K562 (cell line): ENCODE data around the gene RXRB. TPM values are rescaled to one million over a fixed set of nuclear protein-coding genes. Genes with fewer than 3 reads are reported as not detected.

Source experiments
- CTCFL ChIP-seq: IDR thresholded peaks from 2 replicates; pipeline ENCODE4 v1.6.1; 2011; ENCODE audit warnings: borderline replicate concordance, low read depth, mild to moderate bottlenecking, moderate library complexity, low read length; ENCODE audit not compliant: insufficient read depth, poor library complexity, severe bottlenecking
- GTF2F1 ChIP-seq: IDR thresholded peaks from 2 replicates; pipeline ENCODE4 v1.6.1; 2011; ENCODE audit warnings: low read depth, low read length, improper control_type of control experiment
- HDAC6 ChIP-seq: IDR thresholded peaks from 2 replicates; pipeline ENCODE4 v1.6.1; 2012; ENCODE audit warnings: low read depth, mild to moderate bottlenecking, control low read depth, inconsistent platforms, low read length, moderate library complexity
- HMG20B ChIP-seq: fragments of 250-450 bp; sonication (Bioruptor Pico); IDR thresholded peaks from 2 replicates; pipeline ENCODE4 v1.5.0; 2021; ENCODE audit warnings: mild to moderate bottlenecking
- KLF6 ChIP-seq: fragments of 250-450 bp; sonication (Bioruptor Pico); IDR thresholded peaks from 2 replicates; pipeline ENCODE4 v1.4.0; 2020; ENCODE audit warnings: mild to moderate bottlenecking, moderate library complexity, borderline replicate concordance
- NR2C1 ChIP-seq, 2 experiments: fragments of 450-650 bp; IDR thresholded peaks; 2 replicates each; pipeline ENCODE4 v1.6.1; 2017; ENCODE audit warnings: mild to moderate bottlenecking in 2 of 2, antibody characterized with exemption in 1 of 2, inconsistent platforms in 1 of 2, missing compliant biosample characterization in 1 of 2, missing genetic modification characterization in 1 of 2
- PCBP1 ChIP-seq: fragments of 200-400 bp; formaldehyde crosslinking; IDR thresholded peaks from 2 replicates; pipeline ENCODE4 v1.6.1; 2018; ENCODE audit warnings: mild to moderate bottlenecking, low read depth, low read length; ENCODE audit not compliant: poor library complexity, severe bottlenecking
- RBM17 ChIP-seq: fragments of 200-400 bp; formaldehyde crosslinking; IDR thresholded peaks from 2 replicates; pipeline ENCODE4 v1.6.1; 2017; ENCODE audit warnings: low read depth, mild to moderate bottlenecking, low read length, borderline replicate concordance
- RCOR1 ChIP-seq, 2 experiments: IDR thresholded peaks; 2 replicates each; pipeline ENCODE4 v1.6.1; 2012; ENCODE audit warnings: low read depth in 2 of 2, low read length in 2 of 2, borderline replicate concordance in 1 of 2, improper control_type of control experiment in 1 of 2
- SPI1 ChIP-seq: IDR thresholded peaks from 2 replicates; pipeline ENCODE4 v1.6.1; 2011; ENCODE audit warnings: low read depth, low read length, control low read depth, borderline replicate concordance
- TAF1 ChIP-seq: IDR thresholded peaks from 2 replicates; pipeline ENCODE4 v1.6.1; 2011; ENCODE audit warnings: mild to moderate bottlenecking, low read length, moderate library complexity; ENCODE audit not compliant: insufficient read depth, control insufficient read depth, severe bottlenecking; ENCODE audit errors: extremely low read depth
- ZNF316 ChIP-seq: fragments of 450-650 bp; IDR thresholded peaks from 2 replicates; pipeline ENCODE4 v1.6.1; 2016
- ZNF436 ChIP-seq: fragments of 250-450, 450-650 bp; sonication (Bioruptor Pico); formaldehyde crosslinking; IDR thresholded peaks from 2 replicates; pipeline ENCODE4 v1.7.0; 2020; ENCODE audit warnings: mild to moderate bottlenecking
- ZNF75A ChIP-seq: fragments of 450-650 bp; formaldehyde crosslinking; IDR thresholded peaks from 2 replicates; pipeline ENCODE4 v1.4.0; 2020; ENCODE audit warnings: mild to moderate bottlenecking
- polyA plus RNA-seq, 8 experiments: library from polyadenylated mRNA; depleted of rRNA in 4 of 8; stranded (reverse) in 5 of 8; unstranded in 3 of 8; fragments of >200 nt; fragmentation: Nextera tagmentation in 2 of 8; fragmentation: Illumina TruSeq in 1 of 8; extraction: Ambion mirVana in 2 of 8; extraction: Trizol in 1 of 8; gene quantifications; 2 replicates each; pipeline versions ENCODE4 v1.2.1 to v1.2.3, GENCODE V29; 2011 to 2014; ENCODE audit warnings: inconsistent platforms in 1 of 8, missing spikeins in 1 of 8
- total RNA-seq, 7 experiments: library from RNA; depleted of rRNA in 6 of 7; stranded (reverse); fragments of >200 nt in 6 of 7; fragmentation: Illumina TruSeq in 2 of 7; extraction: Trizol in 2 of 7; gene quantifications; 2 replicates each; pipeline versions ENCODE4 v1.2.1 to v1.2.3, GENCODE V29; 2011 to 2021; ENCODE audit warnings: low replicate concordance in 1 of 7
- TF ChIP-seq, protein P1 (sequence below): fragments of 250-450 bp; sonication (Bioruptor Pico); IDR thresholded peaks from 2 replicates; pipeline ENCODE4 v1.5.0; 2021; ENCODE audit warnings: mild to moderate bottlenecking, borderline replicate concordance
- TF ChIP-seq, protein P2 (sequence below): fragments of 150-350 bp; IDR thresholded peaks from 2 replicates; pipeline ENCODE4 v1.6.1; 2014; ENCODE audit warnings: low read depth, mild to moderate bottlenecking, low read length, borderline replicate concordance
- TF ChIP-seq, protein P3 (sequence below), 2 experiments: fragments of 450-650 bp; IDR thresholded peaks; 2 replicates each; pipeline ENCODE4 v1.6.1; 2016

Gene RXRB
- total and polyA plus RNA-seq, 9 of the 15 experiments (the other 6 are each of a cell fraction or from before 2014, with no cell fraction given): 0.76 to 35.5 (median 18.4) TPM

- TF ChIP-seq, protein P1, sequence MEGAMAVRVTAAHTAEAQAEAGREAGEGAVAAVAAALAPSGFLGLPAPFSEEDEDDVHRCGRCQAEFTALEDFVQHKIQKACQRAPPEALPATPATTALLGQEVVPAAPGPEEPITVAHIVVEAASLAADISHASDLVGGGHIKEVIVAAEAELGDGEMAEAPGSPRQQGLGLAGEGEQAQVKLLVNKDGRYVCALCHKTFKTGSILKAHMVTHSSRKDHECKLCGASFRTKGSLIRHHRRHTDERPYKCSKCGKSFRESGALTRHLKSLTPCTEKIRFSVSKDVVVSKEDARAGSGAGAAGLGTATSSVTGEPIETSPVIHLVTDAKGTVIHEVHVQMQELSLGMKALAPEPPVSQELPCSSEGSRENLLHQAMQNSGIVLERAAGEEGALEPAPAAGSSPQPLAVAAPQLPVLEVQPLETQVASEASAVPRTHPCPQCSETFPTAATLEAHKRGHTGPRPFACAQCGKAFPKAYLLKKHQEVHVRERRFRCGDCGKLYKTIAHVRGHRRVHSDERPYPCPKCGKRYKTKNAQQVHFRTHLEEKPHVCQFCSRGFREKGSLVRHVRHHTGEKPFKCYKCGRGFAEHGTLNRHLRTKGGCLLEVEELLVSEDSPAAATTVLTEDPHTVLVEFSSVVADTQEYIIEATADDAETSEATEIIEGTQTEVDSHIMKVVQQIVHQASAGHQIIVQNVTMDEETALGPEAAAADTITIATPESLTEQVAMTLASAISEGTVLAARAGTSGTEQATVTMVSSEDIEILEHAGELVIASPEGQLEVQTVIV: no peak
- TF ChIP-seq CTCFL: peak; percentile 5
- TF ChIP-seq, protein P2, sequence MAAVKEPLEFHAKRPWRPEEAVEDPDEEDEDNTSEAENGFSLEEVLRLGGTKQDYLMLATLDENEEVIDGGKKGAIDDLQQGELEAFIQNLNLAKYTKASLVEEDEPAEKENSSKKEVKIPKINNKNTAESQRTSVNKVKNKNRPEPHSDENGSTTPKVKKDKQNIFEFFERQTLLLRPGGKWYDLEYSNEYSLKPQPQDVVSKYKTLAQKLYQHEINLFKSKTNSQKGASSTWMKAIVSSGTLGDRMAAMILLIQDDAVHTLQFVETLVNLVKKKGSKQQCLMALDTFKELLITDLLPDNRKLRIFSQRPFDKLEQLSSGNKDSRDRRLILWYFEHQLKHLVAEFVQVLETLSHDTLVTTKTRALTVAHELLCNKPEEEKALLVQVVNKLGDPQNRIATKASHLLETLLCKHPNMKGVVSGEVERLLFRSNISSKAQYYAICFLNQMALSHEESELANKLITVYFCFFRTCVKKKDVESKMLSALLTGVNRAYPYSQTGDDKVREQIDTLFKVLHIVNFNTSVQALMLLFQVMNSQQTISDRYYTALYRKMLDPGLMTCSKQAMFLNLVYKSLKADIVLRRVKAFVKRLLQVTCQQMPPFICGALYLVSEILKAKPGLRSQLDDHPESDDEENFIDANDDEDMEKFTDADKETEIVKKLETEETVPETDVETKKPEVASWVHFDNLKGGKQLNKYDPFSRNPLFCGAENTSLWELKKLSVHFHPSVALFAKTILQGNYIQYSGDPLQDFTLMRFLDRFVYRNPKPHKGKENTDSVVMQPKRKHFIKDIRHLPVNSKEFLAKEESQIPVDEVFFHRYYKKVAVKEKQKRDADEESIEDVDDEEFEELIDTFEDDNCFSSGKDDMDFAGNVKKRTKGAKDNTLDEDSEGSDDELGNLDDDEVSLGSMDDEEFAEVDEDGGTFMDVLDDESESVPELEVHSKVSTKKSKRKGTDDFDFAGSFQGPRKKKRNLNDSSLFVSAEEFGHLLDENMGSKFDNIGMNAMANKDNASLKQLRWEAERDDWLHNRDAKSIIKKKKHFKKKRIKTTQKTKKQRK: no peak
- TF ChIP-seq TAF1: peak; percentile 70
- no peak for TF ChIP-seq HDAC6
- no peak for TF ChIP-seq ZNF316
- TF ChIP-seq ZNF436: no peak
- peak; percentile 86 for TF ChIP-seq HMG20B
- TF ChIP-seq KLF6: no peak
- peak; percentile 92 for TF ChIP-seq NR2C1 (IDR thresholded peaks at IDR 0.05)
- TF ChIP-seq NR2C1 (tag; IDR thresholded peaks at IDR 0.05): peak; percentile 95
- no peak for TF ChIP-seq SPI1
- TF ChIP-seq, protein P3, sequence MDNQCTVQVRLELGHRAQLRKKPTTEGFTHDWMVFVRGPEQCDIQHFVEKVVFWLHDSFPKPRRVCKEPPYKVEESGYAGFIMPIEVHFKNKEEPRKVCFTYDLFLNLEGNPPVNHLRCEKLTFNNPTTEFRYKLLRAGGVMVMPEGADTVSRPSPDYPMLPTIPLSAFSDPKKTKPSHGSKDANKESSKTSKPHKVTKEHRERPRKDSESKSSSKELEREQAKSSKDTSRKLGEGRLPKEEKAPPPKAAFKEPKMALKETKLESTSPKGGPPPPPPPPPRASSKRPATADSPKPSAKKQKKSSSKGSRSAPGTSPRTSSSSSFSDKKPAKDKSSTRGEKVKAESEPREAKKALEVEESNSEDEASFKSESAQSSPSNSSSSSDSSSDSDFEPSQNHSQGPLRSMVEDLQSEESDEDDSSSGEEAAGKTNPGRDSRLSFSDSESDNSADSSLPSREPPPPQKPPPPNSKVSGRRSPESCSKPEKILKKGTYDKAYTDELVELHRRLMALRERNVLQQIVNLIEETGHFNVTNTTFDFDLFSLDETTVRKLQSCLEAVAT (IDR thresholded peaks at IDR 0.05): 0 out of 4 replicates have a peak, but pooled peaks of 1 of the 2 experiments have one; percentile 17
- TF ChIP-seq ZNF75A (CRISPR knock-in tag): no peak
- TF ChIP-seq RBM17: no peak
- TF ChIP-seq RCOR1 (IDR thresholded peaks at IDR 0.05; ENCODE audit: borderline replicate concordance in 1 of 2, low read depth in 2 of 2, low read length in 2 of 2): peak in 1 of 2 experiments; percentile 7; a peak in 1 of 4 replicates
- no peak for TF ChIP-seq GTF2F1
- peak; percentile 46 for TF ChIP-seq PCBP1
Measured at GRCh38 chr6:33204415-33205190, 4.1 kb upstream of the RXRB start, which contains the start of gene HSD17B8 (continued).
